H9 (cell line): ENCODE results near the gene RAB40C. TPM values are rescaled to one million over a fixed set of nuclear protein-coding genes. Genes with fewer than 3 reads are reported as not detected.

Source experiments
- DNase-seq: peaks from one replicate; pipeline ENCODE4 v3.0.0-alpha.2; 2017
- H2AFZ ChIP-seq: one replicate; pipeline ENCODE4 v1.6.1; 2013; ENCODE audit warnings: mild to moderate bottlenecking, low read length, control low read depth, moderate library complexity
- H2AK5ac ChIP-seq: 2 replicates; pipeline ENCODE4 v1.6.1; 2013; ENCODE audit warnings: low read length, control low read depth, mixed read lengths; ENCODE audit not compliant: insufficient read length
- H2BK120ac ChIP-seq: one replicate; pipeline ENCODE4 v1.6.1; 2013; ENCODE audit warnings: low read depth, mild to moderate bottlenecking, low read length, control low read depth, inconsistent platforms; ENCODE audit not compliant: poor library complexity, severe bottlenecking
- H2BK12ac ChIP-seq: 2 replicates; pipeline ENCODE4 v1.6.1; 2013; ENCODE audit warnings: low read length, control low read depth, mixed read lengths, low read depth; ENCODE audit not compliant: insufficient read length
- H2BK15ac ChIP-seq: 2 replicates; pipeline ENCODE4 v1.6.1; 2013; ENCODE audit warnings: low read depth, low read length, control low read depth
- H2BK20ac ChIP-seq: one replicate; pipeline ENCODE4 v1.6.1; 2013; ENCODE audit warnings: low read depth, mild to moderate bottlenecking, low read length, control low read depth, inconsistent platforms; ENCODE audit not compliant: poor library complexity, severe bottlenecking
- H2BK5ac ChIP-seq: 2 replicates; pipeline ENCODE4 v1.6.1; 2013; ENCODE audit warnings: low read length, control low read depth, mixed read lengths; ENCODE audit not compliant: insufficient read length
- H3K14ac ChIP-seq: 2 replicates; pipeline ENCODE4 v1.6.1; 2013; ENCODE audit warnings: low read length, control low read depth; ENCODE audit not compliant: insufficient read depth
- H3K18ac ChIP-seq: 2 replicates; pipeline ENCODE4 v1.6.1; 2013; ENCODE audit warnings: low read depth, mild to moderate bottlenecking, mixed read lengths, low read length, control low read depth; ENCODE audit not compliant: insufficient read length
- H3K23ac ChIP-seq: 2 replicates; pipeline ENCODE4 v1.6.1; 2013; ENCODE audit warnings: low read length, control low read depth, mixed read lengths, low read depth; ENCODE audit not compliant: insufficient read length
- H3K23me2 ChIP-seq: 2 replicates; pipeline ENCODE4 v1.6.1; 2013; ENCODE audit warnings: low read depth, mild to moderate bottlenecking, mixed read lengths, low read length, control low read depth; ENCODE audit not compliant: insufficient read length, poor library complexity, severe bottlenecking
- H3K27ac ChIP-seq: 2 replicates; pipeline ENCODE4 v1.5.1; 2013; ENCODE audit warnings: low read length, control low read depth, mixed read lengths, low read depth; ENCODE audit not compliant: insufficient read length
- H3K27me3 ChIP-seq: 2 replicates; pipeline ENCODE4 v1.6.1; 2013; ENCODE audit warnings: low read length, control low read depth, inconsistent platforms; ENCODE audit not compliant: insufficient read depth
- H3K4ac ChIP-seq: 2 replicates; pipeline ENCODE4 v1.6.1; 2013; ENCODE audit warnings: low read depth, mild to moderate bottlenecking, control low read depth, inconsistent platforms, low read length, moderate library complexity
- H3K4me1 ChIP-seq: 2 replicates; pipeline ENCODE4 v1.6.1; 2013; ENCODE audit warnings: low read length, control low read depth, inconsistent platforms; ENCODE audit not compliant: insufficient read depth
- H3K4me2 ChIP-seq: 2 replicates; pipeline ENCODE4 v1.6.1; 2013; ENCODE audit warnings: low read length, control low read depth, mixed read lengths; ENCODE audit not compliant: insufficient read length, insufficient read depth
- H3K56ac ChIP-seq: 2 replicates; pipeline ENCODE4 v1.6.1; 2013; ENCODE audit warnings: low read depth, mild to moderate bottlenecking, mixed read lengths, low read length, control low read depth; ENCODE audit not compliant: insufficient read length
- H3K79me1 ChIP-seq: 2 replicates; pipeline ENCODE4 v1.6.1; 2013; ENCODE audit warnings: low read depth, mild to moderate bottlenecking, moderate library complexity, low read length, control low read depth, inconsistent platforms; ENCODE audit not compliant: insufficient read depth, poor library complexity, severe bottlenecking
- H3K79me2 ChIP-seq: 2 replicates; pipeline ENCODE4 v1.6.1; 2013; ENCODE audit warnings: low read length, control low read depth, inconsistent platforms; ENCODE audit not compliant: insufficient read depth
- H3K9ac ChIP-seq: 2 replicates; pipeline ENCODE4 v1.6.1; 2013; ENCODE audit warnings: low read length, control low read depth, mixed read lengths; ENCODE audit not compliant: insufficient read length; ENCODE audit errors: extremely low read depth
- H3K9me3 ChIP-seq: one replicate; pipeline ENCODE4 v1.6.1; 2013; ENCODE audit warnings: low read depth, low read length, inconsistent platforms; ENCODE audit not compliant: control insufficient read depth
- H3T11ph ChIP-seq: one replicate; pipeline ENCODE4 v1.6.1; 2013; ENCODE audit warnings: mild to moderate bottlenecking, low read length, control low read depth, inconsistent platforms
- H4K20me1 ChIP-seq: one replicate; pipeline ENCODE4 v1.6.1; 2013; ENCODE audit not compliant: control insufficient read depth, insufficient read length, insufficient read depth
- H4K5ac ChIP-seq: 2 replicates; pipeline ENCODE4 v1.6.1; 2013; ENCODE audit warnings: low read depth, mild to moderate bottlenecking, mixed read lengths, low read length, control low read depth; ENCODE audit not compliant: insufficient read length
- H4K8ac ChIP-seq: replicated peaks from 2 replicates; pipeline ENCODE4 v1.6.1; 2013; ENCODE audit warnings: low read length, control low read depth, mixed read lengths, low read depth; ENCODE audit not compliant: insufficient read length
- H4K91ac ChIP-seq: 2 replicates; pipeline ENCODE4 v1.6.1; 2013; ENCODE audit warnings: low read depth, mild to moderate bottlenecking, moderate library complexity, mixed read lengths, low read length, control low read depth; ENCODE audit not compliant: insufficient read length
- H3K27ac Mint-ChIP-seq, 3 experiments: 2 replicates in 2 of 3; 3 replicates in 1 of 3; pipeline ENCODE4 v1.8.0; 2020 to 2021; ENCODE audit warnings: mixed read lengths in 3 of 3, mild to moderate bottlenecking in 1 of 3, moderate library complexity in 1 of 3
- H3K27me3 Mint-ChIP-seq: 2 replicates; pipeline ENCODE4 v1.8.0; 2021; ENCODE audit warnings: low read depth, mild to moderate bottlenecking, moderate library complexity, mixed read lengths
- H3K36me3 Mint-ChIP-seq, 3 experiments: 2 replicates in 2 of 3; 3 replicates in 1 of 3; pipeline ENCODE4 v1.8.0; 2020 to 2021; ENCODE audit warnings: low read depth in 3 of 3, mixed read lengths in 3 of 3; ENCODE audit not compliant: insufficient read depth in 1 of 3
- H3K4me1 Mint-ChIP-seq, 2 experiments: 2 replicates each; pipeline ENCODE4 v1.8.0; 2020; ENCODE audit warnings: mixed read lengths in 2 of 2
- H3K4me3 Mint-ChIP-seq, 2 experiments: 2 replicates in 1 of 2; 3 replicates in 1 of 2; pipeline ENCODE4 v1.8.0; 2020 to 2021; ENCODE audit warnings: mild to moderate bottlenecking in 2 of 2, mixed read lengths in 2 of 2, moderate library complexity in 1 of 2
- H3K9me3 Mint-ChIP-seq, 2 experiments: 2 replicates in 1 of 2; 3 replicates in 1 of 2; pipeline ENCODE4 v1.8.0; 2020; ENCODE audit warnings: mild to moderate bottlenecking in 2 of 2, mixed read lengths in 2 of 2, moderate library complexity in 1 of 2
- CTCF ChIP-seq: fragments of 200-600 bp; sonication (generic); conservative IDR thresholded peaks from 3 replicates; pipeline ENCODE4 v1.8.0; 2021; ENCODE audit warnings: antibody characterized with exemption, mild to moderate bottlenecking
- WGBS: extraction: QIAGEN DNeasy Blood & Tissue Kit; methylation state at CpG from one replicate; pipeline ENCODE4 v1.1.7; 2013; ENCODE audit warnings: missing lambda C conversion rate, low lambda C conversion rate, mixed read lengths; ENCODE audit not compliant: insufficient read length; ENCODE audit errors: extremely low coverage; 5-methylcytosine and 5-hydroxymethylcytosine counted together
- total RNA-seq: library from RNA; stranded (reverse); gene quantifications from 2 replicates; pipeline ENCODE4 v1.2.1, GENCODE V29; 2021

The RAB40C gene
- total RNA-seq, 1 experiment from 2014 or later: 19.1 TPM

- Histone ChIP-seq H3K9me3 (no peaks in the 10 kb centered on the region), H3K4me1 (no peaks in the 10 kb centered on the region), H2BK20ac (no peak overlapping the region), H3K27ac (no peak overlapping the region), H4K5ac (no peak overlapping the region), H2BK15ac (no peak overlapping the region), H3K79me2 (no peaks in the 10 kb centered on the region; the same call in 1 of the 2 replicates), H2BK12ac (no peak overlapping the region), H3T11ph (no peak overlapping the region), H3K4me2 (peak overlapping the region; percentile 61), H3K4ac (no peak overlapping the region), H2AFZ (no peak overlapping the region), H4K91ac (no peak overlapping the region), H3K23ac (no peak overlapping the region), H3K79me1 (peaks cover 3% of the 10 kb centered on the region), H3K27me3 (peaks cover 7% of the 10 kb centered on the region; the same call in 1 of the 2 replicates), H4K20me1 (no peaks in the 10 kb centered on the region), H3K23me2 (peaks cover 5% of the 10 kb centered on the region), H3K56ac (no peak overlapping the region), H3K18ac (no peak overlapping the region), H2AK5ac (no peak overlapping the region), H3K9ac (no peak overlapping the region), H2BK5ac (no peak overlapping the region), H2BK120ac (no peak overlapping the region), H4K8ac (no peak overlapping the region), H3K14ac (no peak overlapping the region; the same call in 1 of the 2 replicates)
- TF ChIP-seq CTCF: no peak
- Mint-ChIP-seq H3K27me3 (peaks cover 46% of the 10 kb centered on the region), H3K27ac (peak overlapping the region in 1 of 3 experiments; percentile 47; a peak in 2 of 7 replicates), H3K36me3 (peaks cover 0 to 12% (median 7%) of the 10 kb centered on the region in 3 experiments; a peak in 6 of 7 replicates), H3K9me3 (0 out of 5 replicates have a peak, but pooled peaks cover 0 to 3% of the 10 kb centered on the region in 2 experiments), H3K4me3 (peak overlapping the region; percentile 77 to 86), H3K4me1 (peaks cover 12 to 21% of the 10 kb centered on the region in 2 experiments)
- no CpG with 5 or more reads among the region's 10 CpGs for WGBS
- no peak for DNase-seq
Observed at GRCh38 chr16:590815-591200, 942 bp downstream of the RAB40C start.
